ENCODE data around the gene MAPRE3. TPM values are rescaled to one million over a fixed set of nuclear protein-coding genes. Genes with fewer than 3 reads are reported as not detected.

Gene MAPRE3
- total RNA-seq, 4 donors from 2014 or later: 13.0 to 25.1 (median 17.2) TPM

- TF ChIP-seq CTCF (IDR thresholded peaks at IDR 0.05; ENCODE audit: low read depth): no peak
Measured at GRCh38 chr2:27071990-27072830, 101.8 kb downstream of the MAPRE3 start.

GRCh38 chr2:27072920-27073319, 102.5 kb downstream of the MAPRE3 start:
- no peak for TF ChIP-seq CTCF (IDR thresholded peaks at IDR 0.05; ENCODE audit: low read depth)

GRCh38 chr2:27073782-27074181, 103.3 kb downstream of the MAPRE3 start:
- no peak for TF ChIP-seq CTCF (IDR thresholded peaks at IDR 0.05; ENCODE audit: low read depth)

GRCh38 chr2:27074738-27075565, 104.5 kb downstream of the MAPRE3 start:
- no peak for TF ChIP-seq CTCF (IDR thresholded peaks at IDR 0.05; ENCODE audit: low read depth)

- no peak for TF ChIP-seq CTCF (IDR thresholded peaks at IDR 0.05; ENCODE audit: low read depth)
Measured at GRCh38 chr2:27076323-27076722, 105.9 kb downstream of the MAPRE3 start.

Other genes starting within 250 kb of the MAPRE3 start
- gene SLC35F6, start 206.4 kb upstream of the MAPRE3 start, total RNA-seq: 10 to 100 TPM; 49.5 to 63.1 (median 51.7) TPM
- 1 to 10 TPM in 2 of 4 donors, under 1 TPM in 2; 0.49 to 1.7 (median 0.99) TPM for gene CENPA, start 184.6 kb upstream of the MAPRE3 start, total RNA-seq
- not detected for gene DPYSL5, start 122.5 kb upstream of the MAPRE3 start, total RNA-seq
- gene TMEM214, start 62.3 kb downstream of the MAPRE3 start, total RNA-seq: 10 to 100 TPM; 35.5 to 95.4 (median 49.0) TPM
- 10 to 100 TPM in 1 of 4 donors, 1 to 10 TPM in 3; 5.7 to 11.3 (median 9.1) TPM for gene AGBL5, start 81.0 kb downstream of the MAPRE3 start, total RNA-seq
- gene OST4, start 101.0 kb downstream of the MAPRE3 start, total RNA-seq: 100 to 1,000 TPM; 207 to 425 (median 263) TPM
- gene EMILIN1, start 108.0 kb downstream of the MAPRE3 start, total RNA-seq: 10 to 100 TPM; 21.0 to 51.6 (median 33.5) TPM
- 1 to 10 TPM; 1.1 to 2.9 (median 1.4) TPM for gene KHK, start 116.1 kb downstream of the MAPRE3 start, total RNA-seq
- gene CGREF1, start 148.5 kb downstream of the MAPRE3 start, total RNA-seq: 1 to 10 TPM; 4.0 to 8.5 (median 6.2) TPM
- gene ABHD1, start 153.2 kb downstream of the MAPRE3 start, total RNA-seq: 1 to 10 TPM in 1 of 4 donors, under 1 TPM in 1, not detected in 2; 0.75 to 1.5 TPM
- 10 to 100 TPM; 43.5 to 63.3 (median 52.4) TPM for gene PREB, start 164.0 kb downstream of the MAPRE3 start, total RNA-seq
- not detected for gene PRR30, start 168.8 kb downstream of the MAPRE3 start, total RNA-seq
- under 1 TPM in 1 of 4 donors, not detected in 3; under 0.01 TPM for gene TCF23, start 178.4 kb downstream of the MAPRE3 start, total RNA-seq
- gene ATRAID, start 241.4 kb downstream of the MAPRE3 start, total RNA-seq: 100 to 1,000 TPM; 169 to 677 (median 199) TPM
- gene SLC5A6, start 241.6 kb downstream of the MAPRE3 start, total RNA-seq: 10 to 100 TPM; 17.2 to 97.8 (median 39.4) TPM
- gene CAD, start 246.7 kb downstream of the MAPRE3 start, total RNA-seq: 10 to 100 TPM; 10.2 to 17.3 (median 13.9) TPM